ENCODE measurements around the gene GALNT15. TPM values are rescaled to one million over a fixed set of nuclear protein-coding genes. Genes with fewer than 3 reads are reported as not detected.
A peak's percentile ranks its signal among the peaks of the same experiment; 100 is the strongest.

The GALNT15 gene
- total and polyA plus RNA-seq, 2 donors from 2014 or later, result 5.5 to 39.9 TPM

DNA sequence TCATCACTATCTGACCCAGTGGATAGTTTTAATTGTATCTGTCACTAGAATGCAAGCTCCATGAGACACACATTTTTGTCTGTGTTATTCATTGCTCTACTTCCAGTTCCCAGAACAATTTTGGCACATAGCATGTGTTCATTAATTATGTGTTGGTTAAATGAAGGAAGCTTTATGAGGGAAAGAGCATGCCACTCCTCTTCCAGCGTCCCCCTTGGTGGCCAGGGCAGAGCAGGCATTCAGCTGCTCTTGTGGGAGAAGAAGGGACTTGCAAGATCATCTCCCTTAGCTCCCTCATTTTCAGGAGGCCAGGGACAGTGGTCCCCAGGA, 489 bp upstream of the GALNT15 start:
- DNase-seq (no peak), FAIRE-seq (no peak)
- Histone ChIP-seq H3K36me3 (ENCODE audit: control insufficient read depth in 2 of 3, insufficient read depth in 3 of 3, low read length in 3 of 3) (no peaks in the 10 kb centered on the region), H3K4me1 (ENCODE audit: control insufficient read depth in 2 of 3, insufficient read depth in 2 of 3, low read depth in 1 of 3, low read length in 3 of 3) (peaks cover 0 to 8% (median 3%) of the 10 kb centered on the region in 3 donors), H3K9ac (ENCODE audit: low read length in 3 of 3) (no peak overlapping the region), H3K4me3 (ENCODE audit: low read length in 3 of 3) (no peak overlapping the region), H3K27me3 (ENCODE audit: control insufficient read depth, insufficient read depth, low read length) (no peaks in the 10 kb centered on the region), H3K9me3 (ENCODE audit: control insufficient read depth in 2 of 3, insufficient read depth in 1 of 3, low read length in 3 of 3) (peaks cover 0 to 2% (median 0%) of the 10 kb centered on the region in 3 donors), H3K27ac (ENCODE audit: low read depth in 2 of 2, low read length in 2 of 2) (peak overlapping the region in 1 of 2 donors; percentile 33)
- TF ChIP-seq, protein P1, sequence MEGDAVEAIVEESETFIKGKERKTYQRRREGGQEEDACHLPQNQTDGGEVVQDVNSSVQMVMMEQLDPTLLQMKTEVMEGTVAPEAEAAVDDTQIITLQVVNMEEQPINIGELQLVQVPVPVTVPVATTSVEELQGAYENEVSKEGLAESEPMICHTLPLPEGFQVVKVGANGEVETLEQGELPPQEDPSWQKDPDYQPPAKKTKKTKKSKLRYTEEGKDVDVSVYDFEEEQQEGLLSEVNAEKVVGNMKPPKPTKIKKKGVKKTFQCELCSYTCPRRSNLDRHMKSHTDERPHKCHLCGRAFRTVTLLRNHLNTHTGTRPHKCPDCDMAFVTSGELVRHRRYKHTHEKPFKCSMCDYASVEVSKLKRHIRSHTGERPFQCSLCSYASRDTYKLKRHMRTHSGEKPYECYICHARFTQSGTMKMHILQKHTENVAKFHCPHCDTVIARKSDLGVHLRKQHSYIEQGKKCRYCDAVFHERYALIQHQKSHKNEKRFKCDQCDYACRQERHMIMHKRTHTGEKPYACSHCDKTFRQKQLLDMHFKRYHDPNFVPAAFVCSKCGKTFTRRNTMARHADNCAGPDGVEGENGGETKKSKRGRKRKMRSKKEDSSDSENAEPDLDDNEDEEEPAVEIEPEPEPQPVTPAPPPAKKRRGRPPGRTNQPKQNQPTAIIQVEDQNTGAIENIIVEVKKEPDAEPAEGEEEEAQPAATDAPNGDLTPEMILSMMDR (IDR thresholded peaks at IDR 0.05; ENCODE audit: borderline replicate concordance, extremely low read depth, insufficient read depth), result no peak
- intact Hi-C loops (cut with DNase I), result no loop called here

DNA sequence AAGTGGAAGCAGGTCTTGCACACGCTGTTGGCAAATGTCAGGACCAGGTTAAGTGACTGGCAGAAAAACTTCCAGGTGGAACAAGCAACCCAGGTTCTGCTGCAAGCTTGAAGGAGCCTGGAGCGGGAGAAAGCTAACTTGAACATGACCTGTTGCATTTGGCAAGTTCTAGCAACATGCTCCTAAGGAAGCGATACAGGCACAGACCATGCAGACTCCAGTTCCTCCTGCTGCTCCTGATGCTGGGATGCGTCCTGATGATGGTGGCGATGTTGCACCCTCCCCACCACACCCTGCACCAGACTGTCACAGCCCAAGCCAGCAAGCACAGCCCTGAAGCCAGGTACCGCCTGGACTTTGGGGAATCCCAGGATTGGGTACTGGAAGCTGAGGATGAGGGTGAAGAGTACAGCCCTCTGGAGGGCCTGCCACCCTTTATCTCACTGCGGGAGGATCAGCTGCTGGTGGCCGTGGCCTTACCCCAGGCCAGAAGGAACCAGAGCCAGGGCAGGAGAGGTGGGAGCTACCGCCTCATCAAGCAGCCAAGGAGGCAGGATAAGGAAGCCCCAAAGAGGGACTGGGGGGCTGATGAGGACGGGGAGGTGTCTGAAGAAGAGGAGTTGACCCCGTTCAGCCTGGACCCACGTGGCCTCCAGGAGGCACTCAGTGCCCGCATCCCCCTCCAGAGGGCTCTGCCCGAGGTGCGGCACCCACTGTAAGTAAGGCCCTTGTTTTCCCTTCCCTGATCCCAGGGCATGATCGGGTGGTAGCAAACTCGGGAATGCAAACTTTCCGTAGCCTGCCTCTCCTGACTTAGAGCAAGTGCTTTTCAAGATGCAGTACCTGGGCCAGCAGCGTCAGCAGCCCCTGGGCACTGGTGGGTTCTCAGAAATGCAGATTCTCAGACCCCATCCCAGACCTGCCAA, 759 bp downstream of the GALNT15 start:
- TF ChIP-seq, protein P1 (IDR thresholded peaks at IDR 0.05; ENCODE audit: borderline replicate concordance, extremely low read depth, insufficient read depth), result no peak
- DNase-seq (no peak), FAIRE-seq (no peak)
- peaks cover 0 to 2% (median 0%) of the 10 kb centered on the region in 3 donors for H3K9me3 ChIP-seq (ENCODE audit: control insufficient read depth in 2 of 3, insufficient read depth in 1 of 3, low read length in 3 of 3)
- H3K36me3 ChIP-seq (ENCODE audit: control insufficient read depth in 2 of 3, insufficient read depth in 3 of 3, low read length in 3 of 3), result no peaks in the 10 kb centered on the region
- H3K27ac ChIP-seq (ENCODE audit: low read depth in 2 of 2, low read length in 2 of 2), result peak overlapping the region in 1 of 2 donors; percentile 5
- no peak overlapping the region for H3K9ac ChIP-seq (ENCODE audit: low read length in 3 of 3)
- H3K4me1 ChIP-seq (ENCODE audit: control insufficient read depth in 2 of 3, insufficient read depth in 2 of 3, low read depth in 1 of 3, low read length in 3 of 3), result peaks cover 0 to 8% (median 3%) of the 10 kb centered on the region in 3 donors
- H3K4me3 ChIP-seq (ENCODE audit: low read length in 3 of 3), result peak overlapping the region in 2 of 3 donors; percentile 15 to 51
- H3K27me3 ChIP-seq (ENCODE audit: control insufficient read depth, insufficient read depth, low read length), result no peaks in the 10 kb centered on the region
- intact Hi-C loops (cut with DNase I), result loop anchor here (5.0 kb wide), 1 partner anchor 128 kb away; no protein-coding TSS in a partner anchor

GRCh38 chr3:16176391-16177030, 2.0 kb downstream of the GALNT15 start:
- H3K4me3 ChIP-seq (ENCODE audit: low read length in 3 of 3), result peak overlapping the region in 2 of 3 donors; percentile 15 to 40
- intact Hi-C loops (cut with DNase I), result loop anchor here (5.0 kb wide), 1 partner anchor 129 kb away; no protein-coding TSS in a partner anchor
- H3K27me3 ChIP-seq (ENCODE audit: control insufficient read depth, insufficient read depth, low read length), result no peaks in the 10 kb centered on the region
- H3K27ac ChIP-seq (ENCODE audit: low read depth in 2 of 2, low read length in 2 of 2), result peak overlapping the region in 1 of 2 donors; percentile 49
- DNase-seq, result no peak
- H3K4me1 ChIP-seq (ENCODE audit: control insufficient read depth in 2 of 3, insufficient read depth in 2 of 3, low read depth in 1 of 3, low read length in 3 of 3), result peaks cover 0 to 8% (median 3%) of the 10 kb centered on the region in 3 donors
- H3K36me3 ChIP-seq (ENCODE audit: control insufficient read depth in 2 of 3, insufficient read depth in 3 of 3, low read length in 3 of 3), result no peaks in the 10 kb centered on the region
- TF ChIP-seq, protein P1 (IDR thresholded peaks at IDR 0.05; ENCODE audit: borderline replicate concordance, extremely low read depth, insufficient read depth), result no peak
- H3K9ac ChIP-seq (ENCODE audit: low read length in 3 of 3), result no peak overlapping the region
- H3K9me3 ChIP-seq (ENCODE audit: control insufficient read depth in 2 of 3, insufficient read depth in 1 of 3, low read length in 3 of 3), result peaks cover 0 to 2% (median 0%) of the 10 kb centered on the region in 3 donors
- FAIRE-seq, result no peak
